ENCODE results near the gene ATP9B.

- TF ChIP-seq EZH2phosphoT487 (IDR thresholded peaks at IDR 0.05; ENCODE audit: borderline replicate concordance) (no peak), CTCF (conservative IDR thresholded peaks at IDR 0.05; ENCODE audit: low read length) (no peak; the same call in 1 of the 2 replicates)
These were observed 248.5 kb downstream of the ATP9B start for GRCh38 chr18:79317703-79318102.

Data from Loucy (cell line).